Stimulated activated CD8-positive, alpha-beta memory T cell treated with anti-CD3 and anti-CD28 coated beads, Interleukin-2, amount 100 ng/mL, for 1 hour (primary cell): Measurements from ENCODE around the gene NOS1.

Experiments
- DNase-seq, 2 donors: peaks; one replicate each; pipeline ENCODE4 v3.0.0-alpha.2; 2020; ENCODE audit warnings: low read depth in 2 of 2

NOS1 gene

GRCh38 chr12:117178301-117178700 is 183.1 kb downstream of the NOS1 start:
- DNase-seq, result no peak

GRCh38 chr12:117172168-117172567 is 189.3 kb downstream of the NOS1 start:
- no peak for DNase-seq

- DNase-seq, result no peak
Measured at GRCh38 chr12:117171499-117172162, 189.8 kb downstream of the NOS1 start.

- DNase-seq, result no peak
Measured at GRCh38 chr12:117169548-117169947, 191.9 kb downstream of the NOS1 start.

- no peak for DNase-seq
Measured at GRCh38 chr12:117168976-117169375, 192.4 kb downstream of the NOS1 start.

- DNase-seq, result no peak
Measured at GRCh38 chr12:117167769-117168168, 193.7 kb downstream of the NOS1 start.

GRCh38 chr12:117166107-117166506 is 195.3 kb downstream of the NOS1 start:
- no peak for DNase-seq

- no peak for DNase-seq
Measured at GRCh38 chr12:117165342-117165741, 196.1 kb downstream of the NOS1 start.

- DNase-seq, result no peak
Measured at GRCh38 chr12:117162633-117163032, 198.8 kb downstream of the NOS1 start.

GRCh38 chr12:117162167-117162539 is 199.3 kb downstream of the NOS1 start:
- DNase-seq, result no peak

- no peak for DNase-seq
Measured at GRCh38 chr12:117161460-117162166, 199.8 kb downstream of the NOS1 start.

- no peak for DNase-seq
Measured at GRCh38 chr12:117159674-117160073, 201.8 kb downstream of the NOS1 start.

GRCh38 chr12:117158911-117159553 is 202.4 kb downstream of the NOS1 start:
- no peak for DNase-seq
